GM23338 (cell line): ENCODE data around the gene AK4.

Experiments
- CTCF ChIP-seq, 2 experiments: fragments of 200-600 bp in 1 of 2; sonication (generic) in 1 of 2; conservative IDR thresholded peaks; 2 replicates each; pipeline versions ENCODE4 v1.5.1 to v1.6.1; 2016 to 2017; ENCODE audit warnings: antibody characterized with exemption in 2 of 2, low read depth in 2 of 2, mild to moderate bottlenecking in 2 of 2, moderate library complexity in 1 of 2
- EZH2 ChIP-seq: fragments of 200-600 bp; sonication (generic); IDR thresholded peaks from one replicate; pipeline ENCODE4 v1.8.0; 2017; ENCODE audit warnings: antibody characterized with exemption, mild to moderate bottlenecking, low read depth; ENCODE audit not compliant: unreplicated experiment
- EZH2phosphoT487 ChIP-seq: fragments of 200-600 bp; sonication (generic); IDR thresholded peaks from one replicate; pipeline ENCODE4 v1.8.1; 2018; ENCODE audit warnings: antibody characterized with exemption; ENCODE audit not compliant: unreplicated experiment
- REST ChIP-seq: IDR thresholded peaks from one replicate; pipeline ENCODE4 v1.6.1; 2018; ENCODE audit warnings: antibody characterized with exemption; ENCODE audit not compliant: unreplicated experiment

GRCh38 chr1:65224681-65225091, 76.7 kb downstream of the AK4 start:
- TF ChIP-seq REST (no peak), CTCF (conservative IDR thresholded peaks at IDR 0.05; ENCODE audit: low read depth in 2 of 2) (no peak), EZH2 (no peak), EZH2phosphoT487 (no peak)
